Measurements from ENCODE around the gene TMEM51. TPM values are rescaled to one million over a fixed set of nuclear protein-coding genes. Genes with fewer than 3 reads are reported as not detected.

TMEM51 gene
- total RNA-seq, 1 donor from 2014 or later = not detected

- Histone ChIP-seq H3K36me3 (no peaks in the 10 kb centered on the region), H3K27ac (no peak overlapping the region), H3K4me3 (no peak overlapping the region), H3K9me3 (no peaks in the 10 kb centered on the region), H3K4me1 (no peaks in the 10 kb centered on the region), H3K27me3 (no peaks in the 10 kb centered on the region)
- no peak for DNase-seq (ENCODE audit: low spot score in 2 of 2)
- intact Hi-C loops (cut with DNase I) = no loop called here
- no peak for TF ChIP-seq CTCF (IDR thresholded peaks at IDR 0.05)
Measured at GRCh38 chr1:15180945-15181523, 27.5 kb downstream of the TMEM51 start.

GRCh38 chr1:15181564-15181963 lies 28.0 kb downstream of the TMEM51 start:
- no peak overlapping the region for H3K27ac ChIP-seq
- intact Hi-C loops (cut with DNase I) = no loop called here

GRCh38 chr1:15184436-15185241 lies 31.1 kb downstream of the TMEM51 start:
- intact Hi-C loops (cut with DNase I) = no loop called here
- DNase-seq (ENCODE audit: low spot score in 2 of 2) = no peak
- no peaks in the 10 kb centered on the region for H3K4me1 ChIP-seq
- H3K36me3 ChIP-seq = no peaks in the 10 kb centered on the region
- no peaks in the 10 kb centered on the region for H3K9me3 ChIP-seq
- no peak overlapping the region for H3K27ac ChIP-seq
- H3K27me3 ChIP-seq = no peaks in the 10 kb centered on the region
- H3K4me3 ChIP-seq = no peak overlapping the region
- TF ChIP-seq CTCF (IDR thresholded peaks at IDR 0.05) = no peak

More at GRCh38 chr1:15181564-15181963, 28.0 kb downstream of the TMEM51 start:
- TF ChIP-seq CTCF (IDR thresholded peaks at IDR 0.05) = no peak
- H3K4me3 ChIP-seq = no peak overlapping the region
- H3K9me3 ChIP-seq = no peaks in the 10 kb centered on the region
- H3K27me3 ChIP-seq = no peaks in the 10 kb centered on the region
- DNase-seq (ENCODE audit: low spot score in 2 of 2) = no peak
- H3K4me1 ChIP-seq = no peaks in the 10 kb centered on the region
- no peaks in the 10 kb centered on the region for H3K36me3 ChIP-seq

GRCh38 chr1:15185617-15186016 lies 32.1 kb downstream of the TMEM51 start:
- no peaks in the 10 kb centered on the region for H3K9me3 ChIP-seq
- no peaks in the 10 kb centered on the region for H3K4me1 ChIP-seq
- H3K4me3 ChIP-seq = no peak overlapping the region
- intact Hi-C loops (cut with DNase I) = no loop called here
- no peaks in the 10 kb centered on the region for H3K27me3 ChIP-seq
- H3K27ac ChIP-seq = no peak overlapping the region
- no peak for DNase-seq (ENCODE audit: low spot score in 2 of 2)
- no peak for TF ChIP-seq CTCF (IDR thresholded peaks at IDR 0.05)
- no peaks in the 10 kb centered on the region for H3K36me3 ChIP-seq

GRCh38 chr1:15186073-15186845 lies 32.7 kb downstream of the TMEM51 start:
- intact Hi-C loops (cut with DNase I) = no loop called here
- TF ChIP-seq CTCF (IDR thresholded peaks at IDR 0.05) = no peak
- H3K4me1 ChIP-seq = no peaks in the 10 kb centered on the region
- no peak overlapping the region for H3K27ac ChIP-seq
- no peak for DNase-seq (ENCODE audit: low spot score in 2 of 2)
- no peaks in the 10 kb centered on the region for H3K36me3 ChIP-seq
- no peak overlapping the region for H3K4me3 ChIP-seq
- no peaks in the 10 kb centered on the region for H3K9me3 ChIP-seq
- no peaks in the 10 kb centered on the region for H3K27me3 ChIP-seq
